Inferior parietal cortex (tissue), 1 donor: ENCODE data around the gene ATF7.
"Not testable (repeated sequence)": the region's sequence is repeated elsewhere in the genome, so short reads cannot be mapped to it uniquely, and the experiment has no call there.

Experiments used
- DNase-seq: peaks from one replicate; pipeline ENCODE4 v3.0.0-alpha.2; 2016; ENCODE audit errors: extremely low spot score

ATF7 gene

DNA sequence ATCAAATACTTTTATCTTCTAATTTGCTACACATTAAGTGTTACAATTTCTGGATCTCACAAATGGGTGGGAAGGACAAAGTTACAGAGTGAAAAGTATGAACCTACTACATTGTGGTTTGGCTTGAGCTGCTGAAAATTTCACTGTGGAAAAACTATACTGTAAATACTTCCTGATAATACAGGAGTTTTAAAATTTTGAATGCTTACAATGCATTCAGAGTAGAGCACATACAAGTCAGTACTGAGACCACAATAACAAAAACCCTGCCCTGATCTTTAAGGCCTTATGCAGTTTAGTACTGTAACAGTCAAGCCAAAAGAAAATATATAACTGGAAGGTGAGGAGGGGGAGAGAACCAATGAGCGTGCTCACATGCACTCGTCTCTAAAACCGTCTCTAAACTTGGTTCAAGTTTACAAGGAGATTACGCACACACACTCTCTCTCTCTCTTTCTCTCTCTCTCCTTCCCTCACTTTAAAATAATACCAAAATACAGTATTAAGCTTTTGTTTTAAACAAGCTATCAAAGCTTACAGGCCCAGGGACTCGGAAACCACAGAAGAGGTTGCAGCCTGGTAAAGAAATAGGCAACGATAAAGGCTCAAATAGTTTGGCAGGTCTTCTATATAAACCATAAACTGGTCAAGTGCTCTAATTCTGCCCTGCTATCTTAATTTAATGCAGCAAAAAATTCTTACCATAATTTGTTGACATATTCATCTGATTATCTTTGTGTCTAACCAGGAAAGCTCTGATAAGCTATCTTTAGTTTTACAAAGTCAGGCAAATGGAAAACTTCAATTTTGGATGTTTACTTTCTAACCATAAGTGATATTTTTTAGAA, 58.0 kb downstream of the ATF7 start:
- DNase-seq, result no peak

DNA sequence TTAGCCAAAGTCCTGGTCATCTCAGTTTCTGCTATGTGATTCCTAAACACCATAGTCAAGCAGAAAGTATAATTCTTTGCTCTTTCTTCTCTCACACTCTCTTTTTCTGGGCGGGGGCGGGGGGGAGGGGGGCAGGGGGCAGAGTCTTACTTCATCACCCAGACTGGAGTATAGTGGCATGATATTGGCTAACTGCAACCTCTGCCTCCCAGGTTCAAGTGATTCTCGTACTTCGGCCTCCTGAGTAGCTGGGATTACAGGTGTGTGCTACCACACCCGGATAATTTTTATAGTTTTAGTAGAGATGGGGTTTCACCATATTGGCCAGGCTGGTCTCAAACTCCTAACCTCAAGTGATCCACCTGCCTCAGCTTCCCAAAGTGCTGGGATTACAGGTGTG, 60.8 kb downstream of the ATF7 start:
- DNase-seq, result not testable (repeated sequence)

DNA sequence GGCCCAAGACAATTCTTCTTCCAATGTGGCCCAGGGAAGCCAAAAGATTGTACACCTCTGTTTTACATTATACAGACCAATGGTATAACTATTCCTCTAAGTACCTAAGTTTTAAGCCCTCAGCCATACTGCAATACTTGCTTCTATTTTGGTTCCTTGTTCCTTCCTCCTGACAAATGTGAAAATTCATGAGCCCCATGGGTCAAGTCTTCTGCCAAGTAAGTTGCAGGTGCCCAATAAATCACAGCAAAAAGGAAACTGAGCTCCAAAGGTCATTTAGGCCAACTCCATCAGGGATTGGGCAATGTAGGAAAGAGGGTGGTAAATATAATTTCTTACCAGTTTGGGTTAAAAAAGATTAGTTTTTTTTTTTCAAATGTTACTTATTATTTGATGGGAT, 61.2 kb downstream of the ATF7 start:
- DNase-seq, result no peak

DNA sequence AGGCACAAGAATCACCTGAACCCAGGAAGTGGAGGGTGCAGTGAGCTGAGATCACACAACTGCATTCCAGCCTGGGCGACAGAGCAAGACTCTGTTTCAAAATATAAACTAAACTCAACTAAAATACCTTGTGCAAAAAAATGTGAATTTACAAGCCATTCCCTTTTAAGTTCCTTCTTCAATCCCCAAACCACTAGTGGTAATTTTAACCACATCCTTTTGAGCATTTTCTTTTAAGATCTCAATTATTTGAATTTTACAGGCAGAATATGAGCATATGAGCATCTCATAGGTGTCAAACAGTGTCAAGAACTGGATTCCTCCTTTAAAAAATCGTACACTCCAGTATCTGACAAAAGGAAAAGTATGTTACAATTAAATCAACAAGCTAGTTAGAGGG, 61.9 kb downstream of the ATF7 start:
- DNase-seq, result no peak

DNA sequence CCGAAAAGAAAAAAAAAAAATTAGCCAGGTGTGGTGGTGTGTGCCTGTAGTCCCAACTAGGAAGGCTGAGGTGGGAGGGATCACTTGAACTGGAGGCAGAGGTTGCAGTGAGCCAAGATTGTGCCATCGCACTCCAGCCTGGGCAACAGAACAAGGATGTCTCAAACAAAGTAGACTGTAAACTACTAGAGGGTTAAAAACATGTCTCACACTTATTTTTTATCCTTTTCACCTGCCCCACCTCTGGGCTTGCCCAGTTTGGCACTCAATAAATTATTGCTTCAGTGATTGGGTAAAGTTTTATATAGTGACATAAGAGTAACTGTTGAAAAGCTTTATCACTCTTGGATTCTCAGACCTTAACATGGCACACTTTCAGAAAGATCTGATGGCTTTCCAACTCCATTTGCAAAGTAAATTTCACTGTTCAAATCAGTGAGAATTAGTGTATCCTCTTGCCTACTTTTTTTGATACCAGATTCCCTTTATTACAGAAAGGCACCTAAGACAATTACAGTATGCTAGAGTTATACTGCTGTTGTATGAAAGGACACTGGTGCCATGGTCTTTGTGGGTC, 62.6 kb downstream of the ATF7 start:
- DNase-seq, result no peak

DNA sequence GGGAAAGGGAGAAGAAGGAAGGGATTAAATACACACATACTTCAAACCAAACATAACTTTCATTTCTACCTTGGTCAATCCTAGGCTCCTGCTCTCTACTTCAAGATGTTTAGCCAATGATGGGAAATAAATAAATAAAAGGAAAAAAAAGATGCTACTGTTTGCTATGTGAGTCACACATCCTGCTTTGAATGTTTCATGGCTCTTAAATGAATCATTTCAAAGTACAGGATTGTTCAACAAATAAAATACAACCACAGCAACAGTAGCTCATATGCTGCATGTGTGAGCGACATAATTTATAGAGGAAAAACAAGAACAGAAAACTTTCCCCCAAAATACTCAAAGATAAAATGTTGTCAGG, 64.6 kb downstream of the ATF7 start:
- no peak for DNase-seq

DNA sequence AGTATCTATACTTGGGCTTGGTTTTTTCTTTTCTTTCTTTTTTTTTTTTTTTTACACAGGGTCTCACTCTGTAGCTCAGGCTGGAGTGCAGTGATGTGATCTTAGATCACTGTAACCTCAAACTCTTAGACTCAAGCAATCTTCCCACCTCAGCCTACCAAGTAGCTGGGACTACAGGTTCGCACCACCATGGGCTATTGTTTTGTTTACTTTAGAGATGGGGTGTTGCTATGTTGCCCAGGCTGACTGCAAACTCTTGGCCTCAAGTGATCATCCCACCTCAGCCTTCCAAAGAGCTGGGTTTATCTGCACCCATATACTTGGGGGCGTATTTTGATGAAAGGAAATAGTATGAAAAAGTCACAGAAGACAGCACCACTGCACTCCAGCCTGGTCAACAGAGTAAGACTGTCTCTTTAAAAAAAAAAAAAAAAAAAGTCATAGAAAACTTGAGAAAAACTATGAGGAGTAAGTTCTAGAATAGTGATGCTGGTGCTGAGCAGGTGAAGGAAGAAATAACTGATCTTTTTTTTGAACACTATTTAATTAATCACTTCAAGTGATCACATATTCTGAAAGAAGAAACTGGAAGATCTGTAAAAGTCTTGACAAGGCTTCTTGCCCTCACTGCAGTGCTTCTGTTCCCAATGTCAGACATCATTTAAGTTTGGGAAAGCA, 65.1 kb downstream of the ATF7 start:
- no peak for DNase-seq

DNA sequence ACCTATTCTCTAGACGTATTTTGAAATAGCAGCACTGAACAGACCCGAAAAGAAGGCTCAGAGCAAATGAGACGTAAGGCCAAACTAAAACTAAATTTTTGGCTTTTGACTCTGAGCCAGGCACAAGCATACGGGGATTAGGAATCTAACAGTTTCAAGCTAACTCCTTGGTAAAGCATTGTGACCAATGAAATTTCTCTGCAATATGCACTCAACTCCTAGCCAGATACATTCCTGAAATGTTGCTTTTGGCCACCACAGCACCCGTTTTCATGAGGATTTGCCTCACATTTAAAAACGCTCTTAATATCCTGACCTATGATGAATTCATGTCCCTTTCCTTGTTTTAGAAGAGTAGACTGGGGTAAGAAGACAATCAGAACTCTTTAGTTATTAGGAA, 65.8 kb downstream of the ATF7 start:
- DNase-seq, result no peak

DNA sequence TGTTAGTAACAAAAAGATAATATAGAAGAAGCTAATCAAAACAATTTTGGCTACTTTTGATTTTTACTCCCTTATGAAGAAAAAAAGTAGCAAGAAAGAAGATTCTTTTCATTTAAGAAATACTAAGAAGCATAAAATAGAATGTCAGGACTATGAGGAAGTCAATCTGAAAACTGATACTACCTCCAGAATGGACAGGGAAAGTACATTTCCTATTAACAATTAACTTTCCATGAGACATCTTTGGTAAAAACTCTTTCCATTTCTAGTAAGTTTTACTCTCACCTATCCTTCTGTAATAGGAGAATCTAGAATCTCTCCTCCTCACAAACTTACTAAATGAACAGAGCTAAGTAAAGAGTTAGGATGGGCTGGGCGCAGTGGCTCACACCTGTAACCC, 67.6 kb downstream of the ATF7 start:
- DNase-seq, result no peak

DNA sequence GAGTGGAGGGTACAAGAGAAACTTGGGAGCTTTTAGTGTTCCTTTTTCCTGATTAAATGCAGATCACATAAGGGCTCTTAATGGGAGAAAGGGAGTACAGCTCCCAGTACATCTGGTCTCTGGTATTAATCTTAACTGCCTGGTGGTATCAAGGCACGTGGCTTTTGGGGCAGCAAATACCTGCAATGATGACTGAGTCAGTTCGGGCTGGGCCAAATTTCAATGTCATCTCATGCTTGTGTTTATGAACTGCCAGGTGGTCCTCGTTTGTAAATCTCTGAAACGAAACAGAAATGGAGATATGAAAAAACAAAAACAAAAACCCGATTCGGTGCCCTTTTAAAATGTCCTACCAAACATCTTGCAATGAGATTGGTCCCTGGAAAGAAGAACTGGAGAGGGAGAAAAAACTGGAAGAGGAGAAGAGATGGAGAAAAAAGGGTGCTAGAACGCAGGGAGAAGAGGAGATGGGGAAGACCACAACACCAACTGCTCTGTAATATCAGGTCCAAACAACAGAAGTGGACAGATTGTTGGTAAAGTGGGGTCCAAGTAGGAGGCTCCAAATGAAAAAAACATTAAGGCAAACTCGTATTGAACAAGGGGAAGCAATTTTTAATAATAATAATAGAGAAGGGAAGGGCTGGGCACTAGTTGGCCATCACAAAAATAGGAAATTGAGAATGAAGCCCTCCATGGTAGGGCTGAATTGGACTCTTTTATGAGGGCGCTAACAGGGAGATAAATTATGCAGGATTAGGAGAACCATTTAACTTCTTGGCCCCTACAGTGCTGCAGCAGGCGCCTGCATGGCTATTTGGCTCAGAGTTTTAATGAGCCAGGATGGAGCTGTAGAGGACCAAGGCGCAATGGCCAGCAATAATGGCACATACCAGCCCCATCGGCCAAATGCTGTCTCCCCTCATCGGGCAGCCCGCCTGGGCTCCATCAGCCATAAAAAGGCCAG, 73.5 kb downstream of the ATF7 start:
- no peak for DNase-seq

DNA sequence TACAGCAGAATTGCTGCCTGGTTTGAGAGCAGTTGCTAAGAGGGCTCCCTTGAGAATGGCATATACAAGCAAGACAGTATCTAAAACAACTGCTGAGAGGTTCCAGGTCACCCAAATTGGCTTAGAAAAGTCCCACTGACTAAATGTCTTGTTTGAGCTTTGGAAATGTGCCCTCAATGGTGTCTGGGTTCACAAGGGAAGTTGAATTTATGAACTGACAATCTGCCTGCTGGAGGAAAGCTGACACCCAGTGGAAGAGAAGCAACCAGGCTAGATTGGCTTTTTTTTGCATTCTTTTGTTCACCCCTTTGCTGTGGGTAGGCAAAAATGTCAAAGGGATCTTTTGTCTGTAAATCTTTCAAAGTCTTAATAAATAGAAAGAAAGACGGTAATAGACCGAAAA, 74.3 kb downstream of the ATF7 start:
- no peak for DNase-seq

DNA sequence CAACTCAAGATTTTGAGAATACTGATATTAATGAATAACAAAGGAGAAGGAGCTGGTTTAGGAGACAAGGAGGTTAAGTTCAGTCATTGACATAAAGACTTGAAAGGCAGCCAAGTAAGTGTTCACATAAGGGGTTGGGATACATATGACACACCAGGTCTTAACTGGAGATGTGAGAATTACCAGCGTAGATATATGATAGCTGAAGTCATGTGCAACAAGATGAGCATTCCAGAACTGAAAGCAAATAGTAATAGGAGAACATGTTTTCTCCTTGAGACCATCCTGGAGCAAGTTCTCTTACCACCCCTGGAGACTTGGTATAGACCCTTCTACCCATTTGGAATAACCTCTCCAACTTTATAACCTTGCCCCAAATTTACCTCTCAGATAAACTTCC, 75.6 kb downstream of the ATF7 start:
- no peak for DNase-seq

DNA sequence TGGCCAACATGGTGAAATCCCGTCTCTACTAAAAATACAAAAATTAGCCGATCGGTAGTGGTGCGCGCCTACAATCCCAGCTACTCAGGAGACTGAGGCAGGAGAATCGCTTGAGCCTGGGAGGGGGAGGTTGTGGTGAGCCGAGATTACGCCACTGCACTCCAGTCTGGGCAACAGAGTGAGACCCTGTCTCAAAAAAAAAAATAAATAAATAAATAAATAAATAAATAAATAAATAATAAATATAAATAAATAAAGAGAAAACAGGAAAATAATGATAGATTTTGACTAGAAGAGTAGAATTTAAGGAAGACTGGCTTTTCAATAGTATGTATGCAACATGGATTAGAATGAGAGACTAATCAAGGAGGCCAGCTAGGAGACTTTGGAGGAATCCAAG, 76.1 kb downstream of the ATF7 start:
- not testable (repeated sequence) for DNase-seq

DNA sequence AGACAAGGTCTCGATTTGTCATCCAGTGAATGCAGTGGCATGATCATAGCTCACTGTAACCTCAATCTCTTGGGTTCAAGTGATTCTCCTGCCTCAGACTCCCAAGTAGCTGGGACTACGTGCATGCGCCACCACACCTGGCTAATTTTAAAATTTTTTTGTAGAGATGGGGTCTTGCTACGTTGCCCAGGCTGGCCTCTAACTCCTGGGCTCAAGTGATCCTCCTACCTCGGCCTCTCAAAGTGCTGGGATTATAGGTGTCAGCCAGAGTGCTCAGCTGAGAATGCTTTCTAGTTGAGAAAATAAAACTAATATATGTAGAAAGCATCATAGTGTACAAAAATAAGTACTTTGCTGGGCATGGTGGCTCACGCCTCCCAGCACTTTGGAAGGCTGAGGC, 77.8 kb downstream of the ATF7 start:
- not testable (repeated sequence) for DNase-seq

DNA sequence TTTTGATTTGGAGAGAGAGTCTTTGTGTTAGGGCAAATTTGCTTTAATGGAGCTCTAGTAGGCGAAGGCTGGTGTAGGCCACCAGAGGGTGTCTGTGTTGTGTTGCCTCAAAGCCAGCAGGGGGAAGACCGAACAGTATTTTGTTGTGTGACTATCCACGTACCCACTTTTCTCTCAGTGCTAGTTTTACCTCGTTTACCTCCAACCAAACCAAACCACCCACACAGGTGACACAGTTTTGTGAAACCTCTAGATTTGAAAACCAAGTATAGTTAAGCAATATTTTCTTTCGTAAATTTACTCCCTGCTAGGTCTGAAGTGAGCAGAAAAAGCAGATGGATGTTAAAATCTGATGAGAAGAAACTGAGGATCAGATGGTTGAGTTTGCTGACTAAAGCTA, 82.6 kb downstream of the ATF7 start:
- DNase-seq, result peak; percentile 79

DNA sequence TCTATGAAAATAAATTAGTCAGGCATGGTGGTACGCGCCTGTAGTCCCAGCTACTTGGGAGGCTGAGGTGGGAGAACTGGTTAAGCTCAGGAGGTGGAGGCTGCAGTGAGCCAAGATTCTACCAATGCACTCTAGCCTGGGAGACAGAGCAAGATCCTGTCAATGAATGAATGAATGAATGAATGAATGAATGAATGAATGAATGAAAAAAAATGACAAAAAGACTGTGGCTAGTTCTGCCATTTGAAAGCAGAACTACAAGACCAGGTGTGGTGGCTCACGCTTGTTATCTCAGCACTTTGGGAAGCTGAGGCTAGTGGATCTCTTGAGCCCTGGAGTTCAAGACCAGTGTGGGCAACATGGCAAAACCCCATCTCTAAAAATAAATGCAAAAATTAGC, 86.7 kb downstream of the ATF7 start:
- DNase-seq, result no peak

DNA sequence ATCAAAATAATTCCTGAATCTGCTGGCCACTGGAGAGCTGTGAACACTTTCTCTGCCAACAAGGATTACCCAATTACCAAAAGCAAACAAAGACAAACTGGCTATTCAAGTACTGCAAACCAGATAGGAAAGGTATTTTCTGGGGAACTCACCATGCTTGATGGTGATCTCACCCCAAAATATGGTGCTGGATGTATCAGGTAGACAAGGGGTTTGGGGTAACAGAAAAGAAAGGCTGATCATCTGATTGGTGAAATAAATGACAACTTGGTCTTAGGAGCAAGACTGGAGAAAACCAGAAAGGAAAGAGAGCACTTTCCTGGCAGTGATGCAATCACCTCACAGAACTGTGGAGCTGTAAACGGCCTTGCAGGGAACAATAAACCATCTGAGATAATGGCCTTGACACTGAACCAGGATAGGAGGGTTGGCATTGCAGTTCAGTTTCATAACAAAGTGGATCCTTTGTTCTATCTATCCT, 87.9 kb downstream of the ATF7 start:
- peak; percentile 51 for DNase-seq

DNA sequence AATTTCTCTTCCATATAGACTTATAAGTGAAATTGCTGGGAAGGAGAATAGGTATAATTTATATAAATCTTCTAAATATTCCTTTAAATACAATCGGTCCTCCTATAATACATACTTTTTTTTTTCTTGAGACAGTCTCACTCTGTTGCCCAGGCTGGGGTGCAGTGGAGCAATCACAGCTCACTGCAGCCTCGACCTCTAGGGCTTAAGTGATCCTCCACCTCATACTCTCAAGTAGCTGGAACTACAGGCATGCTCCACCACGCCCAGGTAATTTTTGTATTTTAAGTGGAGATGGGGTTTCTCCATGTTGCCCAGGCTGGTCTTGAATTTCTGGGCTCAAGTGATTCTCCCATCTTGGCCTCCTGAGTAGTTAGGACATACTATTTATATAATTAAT, 89.2 kb downstream of the ATF7 start:
- no peak for DNase-seq

DNA sequence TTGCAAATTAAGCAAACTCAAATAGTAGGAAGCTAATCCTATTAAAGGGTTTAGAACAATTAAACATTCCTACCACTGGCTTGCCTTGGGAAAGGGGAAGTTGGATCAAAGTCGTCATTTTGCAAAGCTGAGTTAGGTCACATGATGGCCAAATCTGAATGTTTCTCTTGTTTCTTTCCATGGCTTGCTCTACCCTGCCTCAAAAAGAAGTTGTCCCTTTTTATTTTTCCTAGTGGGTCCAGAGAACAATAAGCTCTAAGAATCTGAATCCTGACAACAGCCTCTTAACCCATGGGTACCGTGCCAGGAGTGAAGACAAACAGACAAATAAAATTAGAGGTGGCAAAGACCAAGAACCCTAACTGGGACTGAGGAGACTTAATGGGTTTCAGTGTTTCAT, 92.7 kb downstream of the ATF7 start:
- DNase-seq, result peak; percentile 42

DNA sequence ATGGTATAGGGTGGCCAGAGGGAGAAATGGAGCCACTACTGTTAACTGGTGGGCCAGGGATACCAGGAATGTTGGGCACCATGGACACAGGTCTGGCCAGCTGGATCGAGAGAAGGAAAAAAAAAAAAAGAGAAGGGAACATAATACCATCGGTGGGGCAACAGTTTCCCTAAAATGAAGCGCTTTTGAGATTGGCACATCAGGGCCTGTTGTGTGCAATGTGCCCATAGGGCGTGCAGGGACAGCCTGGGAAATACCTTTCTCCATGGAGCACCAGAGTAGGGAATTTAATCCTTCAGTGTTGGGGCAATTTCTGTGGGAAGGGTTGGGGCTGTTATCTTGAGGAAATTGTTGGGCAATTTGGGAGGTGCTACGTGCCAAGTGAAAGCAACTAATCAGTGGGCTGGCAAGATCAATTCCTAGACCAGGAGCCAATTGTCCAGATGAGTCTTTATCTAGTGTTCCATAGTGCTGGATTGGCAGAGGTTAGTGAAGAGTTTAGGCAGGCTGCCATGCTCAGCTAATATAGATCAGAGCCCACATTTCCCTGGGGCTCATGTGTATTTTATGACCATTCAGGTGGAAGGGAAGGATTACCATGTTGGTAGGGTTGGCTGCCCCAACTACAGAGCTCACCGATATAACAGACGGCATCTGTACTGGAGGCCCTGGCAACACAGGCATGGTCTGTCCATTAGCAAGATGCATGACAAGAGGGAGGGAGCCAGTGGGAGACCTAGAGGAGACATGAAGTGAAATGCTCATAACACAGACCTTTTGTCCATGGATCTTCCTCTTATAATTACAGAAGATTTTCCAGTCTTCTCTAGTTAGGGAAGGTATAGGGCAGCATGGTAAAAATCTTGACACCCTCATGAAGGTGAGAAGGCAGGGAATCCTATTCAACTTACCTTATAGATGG, 93.4 kb downstream of the ATF7 start:
- DNase-seq, result no peak

DNA sequence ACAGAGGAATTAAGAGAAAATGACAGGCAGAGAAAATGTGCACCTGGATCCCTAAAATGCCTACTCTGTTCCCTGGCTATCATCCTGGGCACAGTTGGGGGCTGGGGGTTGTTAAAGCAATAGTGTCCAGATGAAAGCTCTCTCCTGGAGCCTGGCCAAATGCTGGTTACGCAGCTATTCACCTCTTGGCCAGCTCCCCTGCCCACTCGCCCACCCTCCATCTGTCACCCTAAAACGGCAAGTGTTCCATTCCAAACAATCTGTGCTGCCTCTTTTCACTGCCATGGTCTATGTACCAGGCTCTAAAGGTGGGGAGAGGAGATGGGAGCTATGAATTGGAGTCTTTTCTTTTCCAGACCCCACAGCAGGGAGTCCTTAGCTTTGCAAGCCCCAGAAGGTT, 94.2 kb downstream of the ATF7 start:
- DNase-seq, result no peak
